Loucy (cell line): ENCODE data around the gene GIMAP5.

Experiments used
- H2AFZ ChIP-seq: fragments of 200-600 bp; sonication (generic); 2 replicates; pipeline ENCODE4 v1.6.0; 2016; ENCODE audit warnings: antibody characterized with exemption, mild to moderate bottlenecking, low read length, moderate library complexity
- H3F3A ChIP-seq: fragments of 200-600 bp; 2 replicates; pipeline ENCODE4 v1.6.0; 2016; ENCODE audit warnings: antibody characterized with exemption, low read depth, mild to moderate bottlenecking
- H3K27me3 ChIP-seq: fragments of 200-600 bp; sonication (generic); 2 replicates; pipeline ENCODE4 v1.6.1; 2014; ENCODE audit warnings: low read length, mild to moderate bottlenecking; ENCODE audit not compliant: insufficient read depth, poor library complexity, severe bottlenecking
- H3K36me3 ChIP-seq: fragments of 200-600 bp; sonication (generic); 2 replicates; pipeline ENCODE4 v1.6.1; 2016; ENCODE audit warnings: low read length; ENCODE audit not compliant: insufficient read depth
- H3K4me1 ChIP-seq: fragments of 200-600 bp; sonication (generic); 2 replicates; pipeline ENCODE4 v1.5.1; 2014; ENCODE audit warnings: low read length, mild to moderate bottlenecking; ENCODE audit not compliant: insufficient read depth, poor library complexity, severe bottlenecking
- H3K4me2 ChIP-seq: fragments of 200-600 bp; sonication (generic); 2 replicates; pipeline ENCODE4 v1.6.0; 2014; ENCODE audit warnings: antibody characterized with exemption, low read length, low read depth, mild to moderate bottlenecking; ENCODE audit not compliant: poor library complexity, severe bottlenecking
- H3K4me3 ChIP-seq: fragments of 200-600 bp; sonication (generic); 2 replicates; pipeline ENCODE4 v1.5.1; 2014; ENCODE audit warnings: low read length, mild to moderate bottlenecking, mixed read lengths; ENCODE audit not compliant: poor library complexity, severe bottlenecking
- H3K79me2 ChIP-seq: fragments of 200-600 bp; sonication (generic); 2 replicates; pipeline ENCODE4 v1.6.1; 2014; ENCODE audit warnings: low read length; ENCODE audit not compliant: insufficient read depth
- H3K9ac ChIP-seq: fragments of 200-600 bp; sonication (generic); 2 replicates; pipeline ENCODE4 v1.6.0; 2014; ENCODE audit warnings: mild to moderate bottlenecking, low read depth, low read length, moderate library complexity; ENCODE audit not compliant: poor library complexity, severe bottlenecking
- H3K9me2 ChIP-seq: fragments of 200-600 bp; sonication (generic); replicated peaks from 2 replicates; pipeline ENCODE4 v1.6.1; 2016; ENCODE audit warnings: low read depth, low read length, mixed read lengths
- H3K9me3 ChIP-seq: fragments of 200-600 bp; sonication (generic); 2 replicates; pipeline ENCODE4 v1.6.1; 2014; ENCODE audit warnings: mild to moderate bottlenecking, antibody characterized with exemption, low read length, low read depth; ENCODE audit not compliant: insufficient read depth
- H4K20me1 ChIP-seq: fragments of 200-600 bp; sonication (generic); 2 replicates; pipeline ENCODE4 v1.6.0; 2014; ENCODE audit warnings: antibody characterized with exemption, low read length, mild to moderate bottlenecking; ENCODE audit not compliant: insufficient read depth, poor library complexity, severe bottlenecking
- CTCF ChIP-seq: fragments of 200-600 bp; sonication (generic); conservative IDR thresholded peaks from 2 replicates; pipeline ENCODE4 v1.5.1; 2014; ENCODE audit warnings: mild to moderate bottlenecking, antibody characterized with exemption, low read length
- EZH2phosphoT487 ChIP-seq: fragments of 200-600 bp; IDR thresholded peaks from 2 replicates; pipeline ENCODE4 v1.6.1; 2018; ENCODE audit warnings: antibody characterized with exemption, mild to moderate bottlenecking, moderate library complexity, borderline replicate concordance

GIMAP5 gene

DNA sequence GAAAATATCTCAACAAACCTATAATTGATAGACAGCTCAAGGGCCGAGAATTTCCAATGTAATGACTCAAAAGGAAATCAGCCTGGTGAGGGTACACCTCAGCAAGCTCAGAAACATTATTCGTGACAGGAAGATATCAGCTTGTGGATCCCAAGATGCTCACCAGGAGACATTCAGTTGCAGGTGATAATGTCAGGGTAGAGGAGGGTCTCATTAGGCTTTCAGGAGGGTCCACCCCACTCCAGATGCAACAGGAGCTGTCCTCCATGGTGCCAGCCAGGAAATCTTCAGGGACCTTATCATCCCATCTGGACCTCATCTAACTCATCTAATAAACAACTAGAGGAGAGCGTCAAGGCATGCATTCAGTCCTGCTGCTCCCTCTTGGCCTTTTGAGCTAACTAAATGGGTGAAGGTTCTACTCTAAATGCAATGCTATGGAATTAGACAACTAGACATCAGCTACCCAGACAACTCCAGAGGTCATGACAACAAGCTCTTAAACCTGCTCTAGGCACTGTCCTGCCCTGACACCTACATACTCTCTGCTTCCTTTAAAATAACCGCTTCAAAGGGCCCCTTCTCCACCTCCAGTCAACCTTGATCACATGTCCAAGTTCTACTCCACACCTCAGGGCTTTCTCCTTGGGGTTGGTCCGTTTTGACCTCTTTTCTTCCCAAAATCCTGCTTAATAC is 4.3 kb upstream of the GIMAP5 start:
- Histone ChIP-seq H3K27me3 (no peaks in the 10 kb centered on the region), H3K9ac (no peak overlapping the region), H2AFZ (no peak overlapping the region), H3K4me3 (no peak overlapping the region), H3K36me3 (no peaks in the 10 kb centered on the region), H3K4me2 (no peak overlapping the region), H3F3A (no peaks in the 10 kb centered on the region), H3K4me1 (peaks cover 29% of the 10 kb centered on the region), H3K9me3 (peaks cover 13% of the 10 kb centered on the region; the same call in 1 of the 2 replicates), H3K79me2 (peaks cover 6% of the 10 kb centered on the region; the same call in 1 of the 2 replicates), H4K20me1 (no peaks in the 10 kb centered on the region), H3K9me2 (no peaks in the 10 kb centered on the region)
- TF ChIP-seq CTCF (no peak), EZH2phosphoT487 (no peak)

GRCh38 chr7:150733482-150734095 is 3.6 kb upstream of the GIMAP5 start:
- Histone ChIP-seq H3K36me3 (no peaks in the 10 kb centered on the region), H3K79me2 (peaks cover 13% of the 10 kb centered on the region), H2AFZ (no peak overlapping the region), H3K9ac (no peak overlapping the region), H3K9me2 (no peaks in the 10 kb centered on the region), H3K4me3 (no peak overlapping the region), H3K4me2 (no peak overlapping the region), H3F3A (no peaks in the 10 kb centered on the region), H3K27me3 (no peaks in the 10 kb centered on the region), H4K20me1 (no peaks in the 10 kb centered on the region), H3K9me3 (peaks cover 7% of the 10 kb centered on the region; the same call in 1 of the 2 replicates), H3K4me1 (peaks cover 35% of the 10 kb centered on the region)
- TF ChIP-seq CTCF (no peak), EZH2phosphoT487 (no peak)

GRCh38 chr7:150734254-150734653 is 3.0 kb upstream of the GIMAP5 start:
- Histone ChIP-seq H3K9me3 (peaks cover 5% of the 10 kb centered on the region; the same call in 1 of the 2 replicates), H2AFZ (no peak overlapping the region), H3K9ac (no peak overlapping the region), H3K9me2 (no peaks in the 10 kb centered on the region), H3K4me1 (peaks cover 41% of the 10 kb centered on the region), H3K79me2 (peaks cover 19% of the 10 kb centered on the region), H3K4me2 (no peak overlapping the region), H3K27me3 (no peaks in the 10 kb centered on the region), H3K4me3 (no peak overlapping the region), H3K36me3 (no peaks in the 10 kb centered on the region), H4K20me1 (no peaks in the 10 kb centered on the region), H3F3A (no peaks in the 10 kb centered on the region)
- TF ChIP-seq CTCF (no peak), EZH2phosphoT487 (no peak)
